A549 (cell line): ENCODE data around the gene IRAG1. TPM values are rescaled to one million over a fixed set of nuclear protein-coding genes. Genes with fewer than 3 reads are reported as not detected.
A peak's percentile ranks its signal among the peaks of the same experiment; 100 is the strongest.

Source experiments
- ATAC-seq, 2 experiments: fragments of 200-7000 bp in 1 of 2; fragments of >200 bp in 1 of 2; cut with Nextera tagmentation in 1 of 2; cut with Tn5 transposase in 1 of 2; 3 replicates each; pipeline versions ENCODE4 v1.8.0 to v1.9.1; 2018 to 2020; ENCODE audit warnings: mild to moderate bottlenecking in 1 of 2, moderate library complexity in 1 of 2
- CTCF ChIA-PET: fragments of 300-600 bp; sonication (Branson Sonifier 250); formaldehyde crosslinking; extraction: SDS; loops from one replicate; lab custom pipeline; 2021; ENCODE audit warnings: antibody characterized with exemption, inconsistent platforms; lab: Yijun Ruan, JAX
- POLR2A ChIA-PET: fragments of 350-600 bp; formaldehyde crosslinking; extraction: SDS; loops from one replicate; lab custom pipeline; 2021; ENCODE audit warnings: antibody characterized with exemption, inconsistent platforms; lab: Yijun Ruan, JAX
- DNase-seq, 2 experiments: peaks; one replicate each; pipeline versions ENCODE4 v3.0.0 to v3.0.0-alpha.2; 2011 to 2016; ENCODE audit warnings: low read depth in 1 of 2, low spot score in 1 of 2
- FAIRE-seq: peaks from 2 replicates; lab custom pipeline; 2011; peaks lifted over from hg19 to GRCh38; lab: Jason Lieb, UNC
- H3K27ac ChIP-seq, 2 experiments: fragments of >200 bp; sonication (Bioruptor Twin); formaldehyde crosslinking; 3 replicates each; pipeline ENCODE4 v1.5.1; 2016 to 2017
- H3K4me1 ChIP-seq: fragments of >200 bp; sonication (Bioruptor Twin); formaldehyde crosslinking; 3 replicates; pipeline ENCODE4 v1.6.1; 2016
- H3K4me2 ChIP-seq: fragments of >200 bp; sonication (Bioruptor Twin); formaldehyde crosslinking; 3 replicates; pipeline ENCODE4 v1.6.1; 2016
- H3K4me3 ChIP-seq: fragments of >200 bp; sonication (Bioruptor Twin); formaldehyde crosslinking; 3 replicates; pipeline ENCODE4 v1.5.1; 2016
- H3K9me3 ChIP-seq: fragments of >200 bp; sonication (Bioruptor Twin); formaldehyde crosslinking; 3 replicates; pipeline ENCODE4 v1.6.1; 2016
- ATOH8 ChIP-seq: fragments of 250-450 bp; sonication (Bioruptor Pico); IDR thresholded peaks from 2 replicates; pipeline ENCODE4 v1.5.0; 2020; ENCODE audit warnings: low read depth, mild to moderate bottlenecking, moderate library complexity
- CBX8 ChIP-seq: fragments of 200-600 bp; sonication (generic); IDR thresholded peaks from 2 replicates; pipeline ENCODE4 v1.6.1; 2016
- CEBPB ChIP-seq, 2 experiments: fragments of >200 bp in 1 of 2; sonication (Bioruptor Twin) in 1 of 2; formaldehyde crosslinking in 1 of 2; IDR thresholded peaks; 2 replicates each; pipeline ENCODE4 v1.6.1; 2012 to 2016
- CHD2 ChIP-seq: fragments of 150-350 bp; IDR thresholded peaks from 2 replicates; pipeline ENCODE4 v1.6.1; 2014; ENCODE audit warnings: low read length; ENCODE audit not compliant: partially characterized antibody
- FOSL2 ChIP-seq, 2 experiments: fragments of 450-650 bp in 1 of 2; fragments of >200 bp in 1 of 2; sonication (Bioruptor Twin) in 1 of 2; formaldehyde crosslinking; IDR thresholded peaks; 2 replicates each; pipeline versions ENCODE4 v1.5.0 to v1.6.1; 2016 to 2020; ENCODE audit warnings: mild to moderate bottlenecking in 1 of 2, moderate library complexity in 1 of 2
- GATA3 ChIP-seq: IDR thresholded peaks from 2 replicates; pipeline ENCODE4 v1.6.1; 2012; ENCODE audit warnings: borderline replicate concordance
- HDAC2 ChIP-seq: fragments of 200-600 bp; sonication (generic); IDR thresholded peaks from 2 replicates; pipeline ENCODE4 v1.6.1; 2016
- HEYL ChIP-seq: fragments of 250-450 bp; sonication (Bioruptor Pico); IDR thresholded peaks from 2 replicates; pipeline ENCODE4 v1.8.0; 2021; ENCODE audit warnings: mild to moderate bottlenecking, moderate library complexity
- HMGXB4 ChIP-seq: fragments of 250-450 bp; sonication (Bioruptor Pico); IDR thresholded peaks from 2 replicates; pipeline ENCODE4 v1.5.0; 2021; ENCODE audit warnings: mild to moderate bottlenecking, moderate library complexity, borderline replicate concordance
- JUNB ChIP-seq: fragments of >200 bp; sonication (Bioruptor Twin); formaldehyde crosslinking; IDR thresholded peaks from 2 replicates; pipeline ENCODE4 v1.6.1; 2016
- MYC ChIP-seq: IDR thresholded peaks from 2 replicates; pipeline ENCODE4 v1.6.1; 2012; ENCODE audit warnings: mild to moderate bottlenecking, inconsistent platforms, low read length, improper control_type of control experiment, borderline replicate concordance
- RAD21 ChIP-seq, 2 experiments: fragments of >200 bp in 1 of 2; sonication (Bioruptor Twin) in 1 of 2; formaldehyde crosslinking in 1 of 2; IDR thresholded peaks in 1 of 2; conservative IDR thresholded peaks in 1 of 2; 2 replicates in 1 of 2; 3 replicates in 1 of 2; pipeline ENCODE4 v1.6.1; 2012 to 2018; ENCODE audit warnings: inconsistent platforms in 1 of 2
- SREBF2 ChIP-seq: fragments of 450-650 bp; IDR thresholded peaks from 2 replicates; pipeline ENCODE4 v1.6.1; 2014; ENCODE audit warnings: mild to moderate bottlenecking, moderate library complexity
- TFCP2L1 ChIP-seq: fragments of 250-450 bp; sonication (Bioruptor Pico); IDR thresholded peaks from 2 replicates; pipeline ENCODE4 v1.5.0; 2021; ENCODE audit warnings: mild to moderate bottlenecking
- TP53 ChIP-seq: fragments of 250-450 bp; sonication (Bioruptor Pico); IDR thresholded peaks from 2 replicates; pipeline ENCODE4 v1.5.0; 2021; ENCODE audit warnings: mild to moderate bottlenecking, moderate library complexity
- ZC3H11A ChIP-seq: fragments of 450-650 bp; IDR thresholded peaks from 2 replicates; pipeline ENCODE4 v1.6.1; 2014; ENCODE audit warnings: antibody characterized with exemption, mild to moderate bottlenecking
- ZNF302 ChIP-seq: fragments of 250-450 bp; sonication (Bioruptor Pico); IDR thresholded peaks from 2 replicates; pipeline ENCODE4 v1.9.0; 2021; ENCODE audit warnings: inconsistent platforms, mild to moderate bottlenecking, moderate library complexity
- ZSCAN20 ChIP-seq: fragments of 250-450 bp; sonication (Bioruptor Pico); IDR thresholded peaks from 2 replicates; pipeline ENCODE4 v1.8.0; 2022; ENCODE audit warnings: mild to moderate bottlenecking, moderate library complexity
- WGBS: methylation state at CpG from one replicate; pipeline ENCODE4 v1.1.6; 2017; ENCODE audit errors: missing lambda C conversion rate; 5-methylcytosine and 5-hydroxymethylcytosine counted together
- polyA minus RNA-seq: library from RNA; depleted of rRNA, polyadenylated mRNA; stranded (reverse); fragments of >200 nt; gene quantifications from 2 replicates; pipeline ENCODE4 v1.2.3, GENCODE V29; 2011; rRNA and poly(A)+ RNA removed
- polyA plus RNA-seq, 4 experiments: library from polyadenylated mRNA; depleted of rRNA in 3 of 4; stranded (reverse); fragments of >200 nt; fragmentation: RNase III in 1 of 4; extraction: RNeasy Plus Mini Kit Qiagen cat#74134 plus additional on column Dnase treatment in 1 of 4; gene quantifications; 2 replicates in 3 of 4; 3 replicates in 1 of 4; pipeline ENCODE4 v1.2.3, GENCODE V29; 2011 to 2017

The IRAG1 gene, protein sequence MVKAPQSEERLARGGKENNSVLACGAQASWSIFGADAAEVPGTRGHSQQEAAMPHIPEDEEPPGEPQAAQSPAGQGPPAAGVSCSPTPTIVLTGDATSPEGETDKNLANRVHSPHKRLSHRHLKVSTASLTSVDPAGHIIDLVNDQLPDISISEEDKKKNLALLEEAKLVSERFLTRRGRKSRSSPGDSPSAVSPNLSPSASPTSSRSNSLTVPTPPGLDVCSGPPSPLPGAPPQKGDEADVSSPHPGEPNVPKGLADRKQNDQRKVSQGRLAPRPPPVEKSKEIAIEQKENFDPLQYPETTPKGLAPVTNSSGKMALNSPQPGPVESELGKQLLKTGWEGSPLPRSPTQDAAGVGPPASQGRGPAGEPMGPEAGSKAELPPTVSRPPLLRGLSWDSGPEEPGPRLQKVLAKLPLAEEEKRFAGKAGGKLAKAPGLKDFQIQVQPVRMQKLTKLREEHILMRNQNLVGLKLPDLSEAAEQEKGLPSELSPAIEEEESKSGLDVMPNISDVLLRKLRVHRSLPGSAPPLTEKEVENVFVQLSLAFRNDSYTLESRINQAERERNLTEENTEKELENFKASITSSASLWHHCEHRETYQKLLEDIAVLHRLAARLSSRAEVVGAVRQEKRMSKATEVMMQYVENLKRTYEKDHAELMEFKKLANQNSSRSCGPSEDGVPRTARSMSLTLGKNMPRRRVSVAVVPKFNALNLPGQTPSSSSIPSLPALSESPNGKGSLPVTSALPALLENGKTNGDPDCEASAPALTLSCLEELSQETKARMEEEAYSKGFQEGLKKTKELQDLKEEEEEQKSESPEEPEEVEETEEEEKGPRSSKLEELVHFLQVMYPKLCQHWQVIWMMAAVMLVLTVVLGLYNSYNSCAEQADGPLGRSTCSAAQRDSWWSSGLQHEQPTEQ
- polyA plus RNA-seq (2011; rRNA removed) (0.05 TPM in 1 of 2 replicates, not detected in the other), polyA plus RNA-seq (2017; fragmentation: RNase III; extraction: RNeasy Plus Mini Kit Qiagen cat#74134 plus additional on column Dnase treatment) (0.03 to 0.12 TPM in 2 of 3 replicates, not detected in the other), polyA minus RNA-seq (0.15 TPM in 1 of 2 replicates, not detected in the other)
- polyA plus RNA-seq (2012; cell fraction: cytosol; rRNA removed): not detected in 2 replicates
- 0.01 TPM in 1 of 2 replicates, not detected in the other for polyA plus RNA-seq (2012; cell fraction: nucleus; rRNA removed)

GRCh38 chr11:10693509-10694081, at the start of gene IRAG1:
TSS of gene IRAG1 (minus strand) at chr11:10693755. CDS start at chr11:10693602, 153 bp downstream.
- FAIRE-seq: no peak
- no peak within 1 kb of the TSS for H3K4me2 ChIP-seq
- no peaks in the 10 kb centered on the region for H3K9me3 ChIP-seq
- ChIA-PET POLR2A (no interaction called here), CTCF (interaction anchor here (0.9 to 1.7 kb wide), 7 partner anchors 9 to 68 kb away, joined by 3 to 5 read pairs (median 4); no protein-coding TSS in a partner anchor)
- no peaks in the 10 kb centered on the region for H3K4me1 ChIP-seq
- no peak for DNase-seq
- no peak within 1 kb of the TSS for H3K27ac ChIP-seq
- no peak; a peak in 1 of 6 replicates for ATAC-seq
- TF ChIP-seq RAD21 (conservative IDR thresholded peaks at IDR 0.05 in 1 of 2, IDR thresholded peaks at IDR 0.05 in 1 of 2) (no peak), SREBF2 (no peak), ZNF302 (CRISPR knock-in tag) (no peak), CBX8 (no peak), CHD2 (no peak), FOSL2 (IDR thresholded peaks at IDR 0.05) (no peak), FOSL2 (CRISPR knock-in tag; IDR thresholded peaks at IDR 0.05) (no peak), TP53 (CRISPR knock-in tag) (no peak), TFCP2L1 (CRISPR knock-in tag) (no peak), HDAC2 (no peak), ZSCAN20 (CRISPR knock-in tag) (no peak), ZC3H11A (no peak), MYC (no peak), JUNB (no peak), ATOH8 (CRISPR knock-in tag) (no peak), CEBPB (IDR thresholded peaks at IDR 0.05) (no peak), HEYL (CRISPR knock-in tag) (no peak)
- 82% methylated on average over 7 of the region's 18 CpGs for WGBS
- no peak within 1 kb of the TSS for H3K4me3 ChIP-seq

- POLR2A ChIA-PET: interaction anchor here (1.7 kb wide), 1 partner anchor 8 kb away, joined by 6 read pairs; the partner anchor contains the start of gene CTR9
- TF ChIP-seq GATA3: peak; percentile 32; the same call in 1 of the 2 replicates
- no peak for TF ChIP-seq HMGXB4 (CRISPR knock-in tag)
- TF ChIP-seq, all 56 proteins: peak for 1
- no peak for FAIRE-seq
- H3K9me3 ChIP-seq: no peaks in the 10 kb centered on the region
- no peak for DNase-seq
- WGBS: 66% methylated on average over 9 of the region's 9 CpGs
- CTCF ChIA-PET: interaction anchor here (1.1 to 1.2 kb wide), 3 partner anchors 228 to 337 kb away, joined by 3 to 4 read pairs (median 3); no protein-coding TSS in a partner anchor
- H3K27ac ChIP-seq: no peak overlapping the region
- no peak overlapping the region for H3K4me2 ChIP-seq
- no peaks in the 10 kb centered on the region for H3K4me1 ChIP-seq
- no peak for ATAC-seq
- no peak overlapping the region for H3K4me3 ChIP-seq
These were observed 49.1 kb upstream of the IRAG1 start for GRCh38 chr11:10742460-10743208.
